Frontal cortex (tissue), 4 donors: ENCODE results near the gene FOCAD. TPM values are rescaled to one million over a fixed set of nuclear protein-coding genes. Genes with fewer than 3 reads are reported as not detected.

Experiments used
- DNase-seq, 2 donors: peaks; one replicate each; pipeline ENCODE4 v3.0.0; 2012; ENCODE audit warnings: low spot score in 2 of 2
- FAIRE-seq: peaks from 2 replicates; lab custom pipeline; 2012; peaks lifted over from hg19 to GRCh38; lab: Jason Lieb, UNC
- total RNA-seq: library from RNA; depleted of rRNA; stranded (reverse); fragments of >200 nt; gene quantifications from one replicate; pipeline ENCODE4 v1.2.3, GENCODE V29; 2014
- donor health status: control.
- donor health status: control.
- donor health status: control.

The FOCAD gene
- total RNA-seq, 1 donor from 2014 or later = 237 TPM

GRCh38 chr9:20988671-20989315 lies 304.7 kb downstream of the FOCAD start:
- FAIRE-seq (no peak), DNase-seq (no peak)

DNA sequence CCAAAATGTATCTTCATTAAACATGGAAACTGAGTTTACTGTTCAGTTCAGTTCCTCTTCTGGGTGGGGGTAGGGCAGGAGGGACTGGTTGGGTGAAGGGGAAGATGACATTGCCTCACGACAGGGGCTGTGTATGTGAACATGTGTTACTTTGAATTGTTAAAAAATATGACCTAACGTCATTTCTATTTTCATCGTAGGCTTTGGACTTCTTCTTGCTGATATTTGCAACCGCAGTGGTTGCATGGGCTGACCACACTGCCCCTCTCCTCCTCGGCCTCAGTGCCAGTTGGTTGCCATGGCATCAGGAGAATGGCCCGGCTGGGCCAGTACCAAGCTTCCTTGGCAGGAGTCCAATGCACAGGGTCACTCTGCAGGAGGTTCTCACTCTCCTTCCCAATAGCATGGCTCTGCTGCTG lies 305.9 kb downstream of the FOCAD start:
- peak in 1 of 2 donors; percentile 11 for DNase-seq
- FAIRE-seq = no peak

- no peak for FAIRE-seq
These were observed 306.8 kb downstream of the FOCAD start for GRCh38 chr9:20990867-20991266.

GRCh38 chr9:20994486-20994885 lies 310.4 kb downstream of the FOCAD start:
- no peak for FAIRE-seq

More at GRCh38 chr9:20990867-20991266, 306.8 kb downstream of the FOCAD start:
- no peak for DNase-seq

GRCh38 chr9:20995616-20996015 lies 311.6 kb downstream of the FOCAD start:
- FAIRE-seq (no peak), DNase-seq (no peak)

More at GRCh38 chr9:20994486-20994885, 310.4 kb downstream of the FOCAD start:
- no peak for DNase-seq

DNA sequence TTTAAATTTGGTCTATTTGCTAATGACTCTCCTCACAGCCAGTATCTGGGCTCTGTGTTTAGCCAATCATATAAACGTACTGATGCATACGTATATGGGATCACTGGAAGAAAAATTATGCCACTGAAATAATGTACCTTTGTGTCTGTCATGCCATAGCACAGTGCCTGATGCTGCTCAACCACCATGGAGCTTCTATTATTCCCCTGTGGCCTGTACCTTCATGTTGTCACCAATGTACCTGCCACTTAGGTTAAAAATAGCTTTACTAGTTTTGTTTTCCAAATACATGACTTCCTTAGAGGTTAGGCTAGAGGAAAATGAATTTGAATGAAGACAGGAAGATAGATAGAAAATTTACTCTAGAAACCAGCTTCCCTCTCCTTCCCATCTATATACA lies 312.8 kb downstream of the FOCAD start:
- DNase-seq (no peak), FAIRE-seq (no peak)

- FAIRE-seq (no peak), DNase-seq (no peak)
These were observed 313.5 kb downstream of the FOCAD start for GRCh38 chr9:20997503-20998076.

DNA sequence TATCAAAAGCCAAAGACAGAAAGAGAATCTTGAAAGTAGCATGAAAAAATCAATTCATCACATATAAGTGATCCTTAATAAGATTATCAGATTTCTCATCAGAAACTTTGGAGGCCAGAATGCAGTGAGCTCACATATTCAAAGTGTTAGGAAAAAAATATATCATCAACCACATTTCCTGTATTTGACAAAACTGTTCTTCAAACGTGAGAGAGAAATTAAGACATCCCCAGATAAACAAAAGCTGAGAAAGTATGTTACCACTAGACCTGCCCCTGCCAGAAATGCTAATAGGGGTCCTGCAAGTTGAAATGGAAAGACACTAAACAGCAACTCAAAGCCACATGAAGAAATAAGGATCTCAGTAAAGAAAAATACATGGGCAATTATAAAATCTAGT lies 317.5 kb downstream of the FOCAD start:
- FAIRE-seq (no peak), DNase-seq (no peak)

- DNase-seq (no peak), FAIRE-seq (no peak)
These were observed 318.0 kb downstream of the FOCAD start for GRCh38 chr9:21002040-21002439.

- DNase-seq (no peak), FAIRE-seq (no peak)
These were observed 331.2 kb downstream of the FOCAD start for GRCh38 chr9:21015129-21015815.

DNA sequence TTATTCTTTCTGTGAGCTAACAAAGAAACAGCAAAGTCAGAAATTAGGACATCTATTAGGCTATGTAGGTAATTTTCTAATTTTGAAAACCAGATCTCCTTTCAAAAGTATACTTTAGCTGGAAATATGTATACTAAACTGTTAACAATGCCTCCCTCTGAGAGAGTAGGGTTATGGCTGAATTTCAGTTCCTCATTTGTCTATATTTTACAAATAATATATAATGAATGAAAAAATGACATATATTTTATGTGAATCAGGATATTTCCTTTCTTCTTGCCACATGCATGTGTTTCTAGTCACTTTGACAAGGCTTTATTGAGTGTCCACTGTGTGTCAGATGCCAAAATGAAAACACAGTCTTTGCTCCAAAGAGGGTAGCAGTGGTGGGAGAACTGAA lies 331.9 kb downstream of the FOCAD start:
- no peak for DNase-seq
- no peak for FAIRE-seq

GRCh38 chr9:21016701-21017491 lies 332.8 kb downstream of the FOCAD start:
- FAIRE-seq = no peak
- no peak for DNase-seq

- FAIRE-seq (no peak), DNase-seq (no peak)
These were observed 334.1 kb downstream of the FOCAD start for GRCh38 chr9:21018177-21018576.

- DNase-seq (no peak), FAIRE-seq (no peak)
These were observed 339.8 kb downstream of the FOCAD start for GRCh38 chr9:21023861-21024260.

- no peak for FAIRE-seq
- no peak for DNase-seq
These were observed 343.2 kb downstream of the FOCAD start for GRCh38 chr9:21027295-21027694.

GRCh38 chr9:21028466-21028865 lies 344.4 kb downstream of the FOCAD start:
- FAIRE-seq (no peak), DNase-seq (no peak)

GRCh38 chr9:21029661-21030060 lies 345.6 kb downstream of the FOCAD start:
- no peak for DNase-seq
- FAIRE-seq = no peak

DNA sequence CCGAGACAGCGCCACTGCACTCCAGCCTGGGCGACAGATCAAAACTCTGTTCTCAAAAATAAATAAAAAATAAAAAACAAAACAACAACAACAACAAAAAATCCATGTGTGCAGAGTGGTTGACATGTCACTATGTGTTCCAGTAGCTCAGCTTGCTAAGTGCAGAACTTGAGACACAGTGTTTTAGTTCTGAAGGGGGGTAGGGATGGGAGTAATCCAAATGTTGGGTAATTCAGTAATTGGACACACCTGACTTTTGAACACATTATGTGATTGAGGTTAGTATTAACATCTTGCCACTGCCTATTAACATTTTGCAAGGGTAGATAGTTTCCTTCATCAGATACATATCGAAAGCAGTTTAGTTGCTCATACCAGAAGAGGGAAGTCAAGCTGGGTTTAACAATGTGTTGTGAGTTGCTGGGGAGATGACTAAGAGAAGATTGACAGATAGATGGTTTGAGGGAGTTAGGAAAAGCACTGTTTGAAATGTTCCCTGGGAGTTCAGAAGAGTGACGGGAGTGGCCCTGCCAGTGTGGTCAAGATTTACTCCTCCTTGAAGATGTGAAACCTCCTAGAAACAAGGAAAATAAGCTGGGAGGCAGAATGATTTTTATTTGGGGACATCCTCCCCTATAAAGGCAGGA lies 346.5 kb downstream of the FOCAD start:
- DNase-seq = peak in 1 of 2 donors; percentile 23
- FAIRE-seq = no peak

GRCh38 chr9:21031091-21031807 lies 347.2 kb downstream of the FOCAD start, which contains the start of gene HACD4:
HACD4 (minus strand) TSS chr9:21031640; CDS start chr9:21031590, 50 bp downstream.
- DNase-seq (peak; percentile 54 to 63), FAIRE-seq (no peak)
